EH (cell line): ENCODE measurements around the gene FAM110D.
A peak's percentile ranks its signal among the peaks of the same experiment; 100 is the strongest.

Experiments
- DNase-seq: peaks from one replicate; pipeline ENCODE4 v3.0.0-alpha.2; 2015; ENCODE audit warnings: low read depth

FAM110D gene

DNA sequence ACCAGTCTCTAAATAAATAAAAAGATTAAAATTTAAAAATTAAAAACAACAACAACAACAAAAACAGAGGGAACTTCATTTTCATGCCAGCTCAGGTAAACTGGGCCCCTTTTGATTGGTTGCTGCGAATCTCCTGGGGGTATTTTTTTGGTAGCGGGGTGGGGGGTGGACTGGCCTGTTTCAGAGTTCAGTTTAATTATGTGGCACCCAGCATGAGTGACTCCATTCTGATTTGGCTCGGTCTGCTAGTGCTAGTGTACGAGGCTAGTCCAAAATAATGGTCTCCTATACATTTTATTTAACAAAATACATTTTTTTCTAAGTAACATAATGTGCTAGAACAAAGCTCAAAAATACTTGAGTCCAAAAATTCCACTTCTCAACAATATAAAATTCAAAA, 29.1 kb upstream of the FAM110D start:
- DNase-seq = no peak

DNA sequence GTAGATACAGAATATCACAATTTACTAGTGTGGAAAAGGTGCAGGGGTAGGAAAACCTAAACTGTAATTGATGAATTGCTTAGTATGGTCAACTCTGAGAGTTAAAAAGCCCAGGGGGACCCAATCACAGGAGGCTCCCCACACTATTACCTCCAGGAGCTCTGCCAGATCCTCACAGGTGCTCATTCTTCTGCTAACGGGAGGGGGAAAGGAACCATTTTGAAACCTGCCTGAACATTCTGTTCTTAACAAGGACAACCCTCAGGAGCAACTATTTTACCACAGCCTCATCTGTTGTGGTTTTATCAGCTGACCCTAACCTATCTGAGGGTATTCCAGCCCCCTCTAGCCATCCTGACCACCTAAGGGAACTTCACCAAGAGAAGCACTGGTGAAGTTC, 28.2 kb upstream of the FAM110D start:
- no peak for DNase-seq

DNA sequence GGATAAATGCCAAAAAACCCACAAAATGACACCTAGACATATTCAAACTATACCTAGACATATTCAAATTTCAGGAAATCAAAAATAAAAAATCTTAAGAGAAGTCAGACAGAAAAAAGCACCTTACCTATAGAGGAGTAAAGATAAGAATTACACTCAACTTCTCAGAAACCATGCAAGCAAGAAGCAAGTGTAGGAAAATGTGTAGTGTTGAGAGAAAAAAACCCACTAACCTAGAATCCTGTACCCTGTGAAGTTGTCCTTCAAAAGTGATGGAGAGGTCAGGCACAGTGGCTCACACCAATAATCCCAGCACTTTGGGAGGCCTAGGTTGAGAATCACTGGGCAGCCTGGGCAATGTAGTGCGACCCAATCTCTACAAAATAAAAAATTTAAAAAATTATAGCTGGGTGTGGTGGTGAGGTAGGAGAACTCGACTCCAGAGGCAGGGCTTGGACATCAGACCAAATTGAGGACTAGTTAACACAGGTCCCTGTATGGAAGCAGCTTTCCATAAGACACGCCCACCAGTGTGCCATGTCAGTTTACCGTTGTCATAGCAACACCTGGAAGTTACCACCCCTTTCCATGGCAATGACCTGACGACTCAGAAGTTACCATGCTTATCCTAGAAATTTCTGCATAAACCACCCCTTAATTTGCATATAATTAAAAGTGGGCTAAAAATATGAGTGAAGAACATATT, 26.6 kb upstream of the FAM110D start:
- peak; percentile 33 for DNase-seq

DNA sequence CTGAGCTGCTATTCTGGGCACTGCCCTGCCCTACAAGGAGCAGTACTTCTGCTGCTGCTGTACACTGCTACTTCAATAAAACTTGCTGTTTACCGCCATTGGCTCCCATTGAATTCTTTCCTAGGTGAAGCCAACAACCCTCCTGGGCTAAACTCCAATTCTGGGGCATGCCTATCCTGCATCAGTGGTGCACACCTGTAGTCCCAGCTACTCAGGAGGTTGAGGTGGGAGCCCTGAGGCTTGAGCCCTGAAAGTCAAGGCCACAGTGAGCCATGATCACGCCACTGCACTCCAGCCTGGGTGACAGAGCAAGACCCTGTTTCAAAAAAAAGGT, 26.1 kb upstream of the FAM110D start:
- DNase-seq = no peak

DNA sequence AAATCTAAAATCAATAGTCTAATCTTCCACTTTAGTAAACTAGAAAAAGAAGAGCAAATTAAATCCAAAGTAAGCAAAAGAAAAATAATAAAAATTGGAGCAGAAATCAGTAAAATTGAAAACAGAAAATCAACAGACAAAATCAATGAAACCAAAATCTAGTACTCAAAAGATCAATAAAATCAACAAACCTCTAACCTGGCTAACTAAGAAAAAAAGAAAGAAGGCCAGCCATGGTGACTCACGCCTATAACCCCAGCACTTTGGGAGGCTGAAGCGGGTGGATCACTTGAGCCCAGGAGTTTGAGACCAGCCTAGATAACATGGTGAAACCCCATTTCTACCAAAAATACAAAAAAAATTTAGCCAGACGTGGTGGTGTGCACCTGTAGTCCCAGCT, 24.4 kb upstream of the FAM110D start:
- no peak for DNase-seq

DNA sequence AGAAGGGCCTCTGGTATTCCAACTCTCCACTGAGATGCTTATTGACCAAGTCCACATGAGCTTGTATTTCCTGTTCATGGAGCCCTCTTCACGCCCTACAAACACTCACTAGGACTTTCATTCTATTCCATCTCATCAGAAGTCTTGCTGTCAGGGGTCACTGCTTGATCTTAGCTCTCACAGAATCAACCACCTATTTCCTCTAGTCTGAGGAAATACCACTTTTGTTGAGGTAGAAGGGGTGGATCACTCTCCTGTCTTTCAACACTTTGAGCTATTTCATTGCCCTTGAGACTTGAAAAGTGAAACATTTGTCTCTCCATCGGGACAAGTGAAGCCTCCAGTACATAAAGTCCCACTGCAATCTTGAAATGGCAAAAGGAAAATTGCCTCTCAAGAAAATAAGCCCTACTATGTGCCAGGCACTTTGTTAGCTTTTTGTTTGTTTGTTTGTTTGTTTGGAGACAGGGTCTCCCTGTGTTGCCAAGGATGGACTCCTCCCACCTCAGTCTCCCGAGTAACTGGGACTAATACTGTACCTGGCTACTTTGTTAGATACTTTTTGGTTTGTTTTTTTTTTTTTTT, 19.8 kb upstream of the FAM110D start:
- no peak for DNase-seq

DNA sequence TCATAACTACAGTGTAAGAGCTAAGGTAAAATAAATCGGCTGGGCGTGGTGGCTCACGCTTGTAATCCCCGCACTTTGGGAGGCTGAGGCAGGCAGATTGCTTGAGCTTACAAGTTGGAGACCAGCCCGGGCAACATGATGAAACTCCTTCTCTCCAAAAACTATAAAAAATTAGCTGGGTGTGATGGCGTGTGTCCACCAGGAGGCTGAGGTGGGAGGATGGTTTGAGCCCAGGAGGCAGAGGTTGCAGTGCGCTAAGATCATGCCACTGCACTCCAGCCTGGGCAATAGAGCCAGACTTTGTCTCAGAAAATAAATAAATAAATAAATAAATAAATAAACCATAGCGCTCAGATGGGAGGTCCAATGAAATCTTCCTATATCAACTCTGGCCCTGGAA, 16.7 kb upstream of the FAM110D start:
- no peak for DNase-seq

DNA sequence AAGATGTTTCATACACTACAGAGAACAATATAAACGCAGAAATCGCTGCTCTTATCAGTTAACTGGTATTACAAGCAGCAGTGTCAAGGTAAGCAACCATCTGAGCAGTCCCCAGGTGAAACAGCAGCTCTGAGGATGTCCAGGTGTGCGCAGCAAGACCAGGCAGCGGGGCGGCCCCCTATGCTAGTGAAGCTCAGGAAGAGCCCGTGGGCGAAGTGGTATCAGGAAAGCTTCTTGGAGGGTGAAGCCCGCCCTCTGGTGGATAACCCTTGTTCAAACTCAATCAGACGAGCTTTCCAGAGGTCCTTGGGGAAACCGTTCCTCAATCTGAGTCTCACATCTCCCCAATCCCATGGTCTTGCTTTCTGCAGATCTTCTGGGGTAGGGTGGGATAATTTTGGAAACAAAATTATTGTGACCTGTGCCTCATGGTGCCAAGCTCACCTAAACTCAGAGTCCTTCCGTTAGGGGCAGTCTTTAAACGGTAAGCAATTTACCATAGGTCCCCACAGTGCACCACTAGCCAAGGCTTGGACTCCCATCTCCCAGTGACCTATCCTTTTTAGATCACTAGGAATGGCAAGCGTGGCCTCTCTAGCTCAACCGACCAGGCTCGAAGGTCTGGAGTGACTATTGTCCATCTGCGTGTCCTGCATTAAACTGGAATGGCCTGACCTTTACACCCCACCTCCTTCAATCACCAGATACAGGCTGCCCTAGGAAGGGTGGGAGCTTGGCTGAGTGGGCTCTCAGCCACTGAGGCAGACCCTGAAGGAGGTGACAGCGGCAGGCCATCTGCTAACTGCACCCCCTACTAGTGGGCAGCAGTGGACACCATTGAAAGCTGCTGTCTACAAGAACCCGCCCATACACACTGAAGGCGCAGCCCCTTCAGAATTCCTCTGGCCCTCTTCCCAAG, 13.6 kb upstream of the FAM110D start:
- peak; percentile 83 for DNase-seq

DNA sequence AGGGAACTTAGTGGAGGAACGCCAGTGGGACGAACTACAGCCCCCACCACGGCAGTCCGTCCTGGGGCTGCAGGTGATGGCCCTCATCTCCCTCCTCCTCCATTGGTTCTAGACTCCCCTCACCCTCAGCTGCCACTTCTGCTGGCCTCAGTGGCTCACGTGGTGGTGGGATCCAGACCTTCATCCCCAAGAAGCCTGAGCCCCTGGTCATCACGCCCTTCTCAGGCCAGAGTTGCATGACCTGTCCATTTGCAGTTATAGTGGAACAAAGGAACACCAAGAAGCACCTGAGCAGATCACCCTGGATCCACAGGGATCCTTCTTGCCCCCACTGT, 13.0 kb upstream of the FAM110D start:
- no peak for DNase-seq

DNA sequence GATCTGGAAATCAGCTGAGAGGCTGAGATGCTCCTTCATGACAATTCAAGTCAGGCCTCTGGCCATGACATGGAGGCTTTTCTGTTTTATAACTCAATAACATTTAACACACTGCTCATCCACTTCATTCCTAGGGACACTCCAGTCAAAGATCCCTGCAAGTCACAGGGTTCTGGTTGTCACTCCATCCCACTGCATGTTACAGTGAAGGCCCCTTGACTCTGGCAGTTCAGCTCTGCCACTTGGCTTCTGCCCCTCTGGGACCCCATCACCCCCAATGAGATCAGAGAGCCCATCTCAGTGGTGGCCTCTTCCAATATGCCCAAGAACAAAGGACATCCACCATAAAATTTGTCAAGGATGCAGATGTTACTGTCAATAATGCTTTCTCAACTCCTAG, 10.0 kb upstream of the FAM110D start:
- DNase-seq = no peak

DNA sequence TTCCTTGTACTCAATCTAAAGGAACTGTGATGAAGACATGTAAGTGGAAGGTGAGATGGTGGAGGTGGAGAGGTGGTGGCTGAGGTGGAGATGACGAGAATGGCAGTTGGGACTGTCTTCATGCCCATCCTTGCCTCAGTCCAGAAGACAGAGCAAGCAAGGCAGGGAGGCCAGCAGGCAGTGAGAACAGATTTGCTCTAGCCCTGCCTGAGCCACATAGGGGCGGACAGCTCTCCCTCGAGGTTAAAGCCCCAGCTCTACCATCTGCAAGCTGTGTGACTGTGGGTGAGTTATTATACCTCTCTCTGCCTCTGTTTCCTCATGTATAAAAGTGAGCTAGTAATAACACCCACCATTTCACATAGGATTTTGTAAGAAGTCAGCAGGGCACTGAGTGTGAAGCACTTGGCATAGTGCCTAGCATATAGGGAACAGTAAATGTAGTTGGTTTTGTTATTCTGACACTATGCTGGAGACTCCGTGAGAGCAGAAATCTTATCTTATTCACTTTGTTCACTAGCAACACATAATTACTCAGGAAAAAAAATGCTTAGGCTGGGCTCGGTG, 4.8 kb upstream of the FAM110D start:
- no peak for DNase-seq

DNA sequence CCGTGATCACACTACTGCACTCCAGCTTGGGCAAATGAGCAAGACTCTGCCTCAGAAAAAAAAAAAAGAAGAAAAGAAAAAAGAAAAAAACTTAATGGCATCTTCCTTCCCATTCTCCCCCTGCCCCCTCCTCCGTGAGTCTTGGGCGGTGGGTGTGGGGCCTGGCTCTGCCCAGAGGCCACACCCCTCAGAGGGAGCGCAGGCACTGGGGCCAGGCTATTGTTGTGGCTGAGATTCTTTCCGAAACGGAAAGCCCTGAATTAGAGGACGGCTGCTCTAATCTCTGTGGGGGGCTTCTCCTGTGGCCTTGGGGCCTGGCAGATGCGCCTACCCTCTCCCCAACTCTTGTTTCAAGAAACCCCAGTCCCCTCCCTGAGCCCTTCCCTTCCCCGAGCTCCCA, 4.1 kb upstream of the FAM110D start:
- DNase-seq = no peak

DNA sequence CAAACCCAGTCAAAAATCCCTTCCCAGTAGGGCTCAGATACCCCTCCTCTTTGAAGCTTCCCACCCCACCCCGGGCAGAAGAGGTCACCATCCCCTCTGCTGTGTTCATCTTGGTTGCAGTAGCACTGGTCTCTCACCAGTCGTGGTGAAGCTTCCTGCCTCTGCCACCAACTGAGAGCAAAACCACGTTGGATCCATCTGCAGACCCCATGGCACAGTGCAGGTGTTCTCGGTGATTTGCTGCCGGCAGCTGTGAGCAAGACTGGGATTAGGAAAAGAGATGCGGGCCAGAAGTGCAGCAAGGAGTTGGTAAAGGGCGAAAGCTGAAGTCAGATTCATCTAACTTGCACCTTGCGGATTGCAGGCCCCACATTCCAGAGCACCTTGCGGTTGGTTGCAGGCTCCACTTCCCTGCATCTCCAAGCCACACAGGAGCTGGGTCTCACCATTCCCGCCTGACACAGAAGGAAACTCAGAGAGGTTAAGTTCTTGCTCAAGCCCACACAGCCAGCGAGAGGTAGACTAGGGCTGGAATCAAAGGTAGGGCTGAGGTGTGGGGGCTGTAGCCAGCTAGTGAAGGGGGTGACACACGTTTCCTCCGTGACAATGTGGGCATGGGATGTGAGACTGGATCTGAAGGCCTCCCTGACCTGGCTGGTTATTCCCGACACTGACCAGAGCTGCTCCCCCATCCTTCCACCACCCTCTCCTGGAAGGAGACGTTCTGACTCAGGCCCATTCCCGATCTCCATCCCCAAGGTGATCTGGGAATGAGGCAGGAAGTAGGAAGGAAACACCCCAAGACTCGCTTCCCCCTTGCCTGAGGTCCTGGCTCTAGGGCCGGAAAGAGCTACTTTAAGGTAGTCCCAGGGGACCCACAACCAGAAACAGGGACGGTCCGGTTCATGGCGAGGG, 3.3 kb upstream of the FAM110D start:
- no peak for DNase-seq

DNA sequence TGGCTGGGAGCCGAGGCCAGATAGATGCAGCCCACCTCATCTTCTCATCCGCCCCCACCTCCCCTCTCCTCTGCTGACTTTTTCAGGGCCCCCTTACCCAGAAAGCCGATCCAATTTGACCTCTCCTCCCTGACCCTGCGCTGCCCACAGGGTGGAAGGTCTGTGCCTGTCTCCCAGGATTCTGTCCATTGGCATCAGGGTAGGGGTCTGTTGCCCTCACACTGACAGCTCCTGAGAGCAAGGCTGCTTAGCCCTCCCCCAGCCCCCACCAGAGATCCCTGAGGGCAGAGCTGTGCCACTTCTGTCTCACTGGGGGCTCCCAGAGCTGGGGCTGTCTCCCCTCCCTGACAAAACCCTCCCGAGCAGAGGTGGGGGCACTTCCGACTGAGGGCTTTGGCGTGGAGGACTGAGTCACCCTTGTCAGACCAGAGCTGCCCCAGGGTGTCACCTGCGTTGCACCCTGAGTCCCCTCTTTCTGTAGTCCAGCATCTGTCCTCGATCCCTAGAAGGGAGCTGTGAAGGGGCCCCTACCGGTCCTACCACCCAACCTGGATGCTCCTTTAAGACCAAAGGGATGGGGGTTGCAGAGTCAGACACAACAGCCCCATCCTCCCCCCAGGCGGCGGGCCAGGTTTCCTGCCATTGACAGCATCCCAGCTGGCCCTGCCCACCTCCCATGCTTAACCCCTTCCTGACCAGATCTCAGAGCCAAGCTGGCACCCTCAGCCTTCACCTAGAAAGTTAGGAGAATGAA, 2.4 kb upstream of the FAM110D start:
- DNase-seq = peak; percentile 23

DNA sequence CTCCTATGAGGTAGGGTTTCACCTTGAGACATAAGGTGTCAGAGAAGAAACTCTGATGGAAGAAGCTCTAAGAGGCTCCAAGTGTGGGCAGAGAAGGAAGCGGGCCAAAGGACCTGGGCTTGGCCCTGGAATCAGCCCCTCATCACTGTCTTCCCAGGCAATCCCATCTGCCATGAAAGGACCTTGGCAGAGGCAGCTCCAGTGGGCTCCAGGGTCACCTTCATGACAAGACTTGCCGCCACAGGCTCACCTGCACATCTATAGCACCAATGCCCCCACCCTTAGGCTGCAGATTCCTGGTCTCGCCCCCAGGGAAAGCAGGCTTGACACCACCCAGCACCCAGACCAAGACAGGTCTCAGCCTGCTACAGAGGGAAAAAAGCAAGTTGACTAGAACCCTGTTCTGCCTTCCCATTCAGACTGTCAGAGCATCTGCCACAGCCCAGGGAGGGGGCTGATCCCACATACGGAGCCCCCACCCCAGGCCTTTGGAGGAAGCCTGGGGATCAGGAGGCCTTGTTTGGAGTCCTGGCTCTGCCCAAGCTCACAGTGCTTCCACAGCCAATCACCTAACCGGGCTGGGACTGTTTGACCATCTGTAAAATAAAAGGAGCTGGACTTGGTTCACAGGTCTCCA, 490 bp upstream of the FAM110D start:
- DNase-seq = no peak

DNA sequence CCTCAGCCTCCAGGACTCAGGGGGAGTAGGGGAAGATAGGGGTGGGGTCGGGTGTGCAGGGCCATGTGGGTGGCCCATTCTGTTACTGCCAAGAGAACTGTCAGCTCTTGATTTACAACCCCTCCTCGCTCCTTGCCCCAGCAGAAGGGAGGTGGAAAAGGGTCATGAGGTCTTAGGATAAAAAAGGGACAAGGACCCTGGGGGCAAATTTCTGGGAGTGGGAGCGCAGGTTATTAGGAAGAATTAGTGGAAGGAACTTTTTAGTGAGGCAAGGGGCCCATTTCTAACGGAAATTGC, 812 bp downstream of the FAM110D start:
- no peak for DNase-seq

DNA sequence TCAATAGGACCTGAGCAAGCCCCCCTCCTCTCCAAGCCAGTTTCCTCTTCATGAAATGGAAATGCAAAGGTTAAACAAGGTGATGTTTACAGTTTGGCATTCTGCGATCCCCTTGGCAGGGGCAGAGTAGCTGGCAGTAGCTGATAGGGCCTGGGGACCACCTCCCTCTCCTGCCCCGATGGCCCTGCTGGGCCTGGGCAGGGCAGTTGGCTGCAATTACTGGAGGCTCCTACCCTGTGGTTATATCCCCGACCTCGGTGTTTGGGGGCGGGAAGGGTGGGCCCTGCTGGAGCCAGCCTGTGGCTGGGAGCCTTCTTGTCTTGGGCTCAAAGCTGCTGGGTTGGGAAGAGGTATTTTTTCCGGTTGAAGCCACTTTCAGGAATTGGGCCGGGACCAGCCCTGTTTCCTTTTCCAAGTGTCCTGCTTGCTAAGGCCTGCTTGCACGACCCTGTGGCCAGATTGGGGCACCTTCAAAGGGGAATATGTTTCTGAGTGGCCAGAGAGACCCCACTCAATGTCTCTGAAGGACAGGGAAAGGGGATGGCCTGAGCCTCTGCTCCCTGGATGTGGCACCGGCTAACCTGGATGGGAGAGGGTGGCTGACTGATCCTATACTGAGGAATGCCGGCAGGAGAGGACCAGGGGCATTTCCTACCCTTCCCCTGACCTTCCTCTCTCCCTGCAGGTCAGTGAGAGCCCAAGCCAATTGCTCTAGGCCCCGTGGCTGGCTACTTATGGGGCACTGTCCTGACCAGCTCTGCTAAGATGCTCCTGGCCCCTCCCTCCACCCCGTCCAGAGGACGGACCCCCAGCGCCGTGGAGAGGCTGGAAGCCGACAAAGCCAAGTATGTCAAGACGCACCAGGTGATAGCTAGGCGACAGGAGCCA, 1.9 kb downstream of the FAM110D start:
- no peak for DNase-seq

DNA sequence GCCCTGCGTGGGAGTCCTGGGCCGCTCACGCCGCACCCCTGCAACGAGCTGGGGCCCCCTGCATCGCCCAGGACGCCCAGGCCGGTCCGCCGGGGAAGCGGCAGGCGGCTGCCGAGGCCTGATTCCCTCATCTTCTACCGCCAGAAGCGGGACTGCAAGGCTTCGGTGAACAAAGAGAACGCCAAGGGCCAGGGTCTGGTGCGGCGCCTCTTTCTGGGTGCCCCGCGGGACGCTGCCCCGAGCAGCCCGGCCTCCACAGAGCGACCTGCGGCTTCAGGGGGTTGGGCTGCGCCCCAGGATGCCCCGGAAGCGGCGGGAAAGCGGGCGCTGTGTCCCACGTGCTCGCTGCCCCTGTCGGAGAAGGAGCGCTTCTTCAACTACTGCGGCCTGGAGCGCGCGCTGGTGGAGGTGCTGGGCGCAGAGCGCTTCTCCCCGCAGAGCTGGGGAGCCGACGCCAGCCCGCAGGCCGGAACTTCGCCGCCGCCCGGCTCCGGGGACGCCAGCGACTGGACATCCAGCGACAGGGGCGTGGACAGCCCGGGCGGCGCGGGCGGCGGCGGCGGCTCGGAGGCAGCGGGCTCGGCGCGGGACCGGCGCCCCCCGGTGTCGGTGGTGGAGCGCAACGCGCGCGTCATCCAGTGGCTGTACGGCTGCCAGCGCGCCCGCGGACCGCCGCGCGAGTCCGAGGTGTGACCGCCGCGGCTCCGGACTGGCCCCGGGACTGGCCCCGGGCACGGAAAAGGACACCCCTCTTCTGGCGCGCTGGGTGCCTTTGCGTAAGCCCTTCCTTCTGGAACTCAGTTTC, 2.7 kb downstream of the FAM110D start:
- DNase-seq = peak; percentile 59

DNA sequence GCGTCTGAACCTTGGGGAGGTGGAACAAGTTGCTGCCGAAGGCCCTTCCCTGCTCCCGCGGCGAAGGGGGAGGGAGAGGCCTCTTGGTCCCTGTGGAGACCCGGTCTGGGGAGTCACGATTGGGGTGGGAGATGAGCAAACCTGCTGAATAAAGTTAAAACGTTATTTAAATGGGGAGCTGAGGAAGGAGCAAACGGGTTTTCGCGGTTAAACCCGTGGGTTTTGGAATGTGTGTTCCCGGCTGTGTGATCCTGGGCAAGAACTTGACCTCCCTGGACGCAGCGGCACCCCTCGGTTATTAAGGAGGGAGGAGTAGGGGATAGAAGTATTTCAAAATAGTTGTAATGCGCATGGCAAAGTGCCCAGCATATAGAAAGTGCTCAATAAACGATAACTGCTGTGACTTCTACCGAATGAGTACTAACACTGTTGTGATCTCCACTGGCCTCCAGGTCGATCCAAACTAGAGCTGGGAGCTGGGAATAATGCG, 3.4 kb downstream of the FAM110D start:
- no peak for DNase-seq
